Endometrial microvascular endothelial cells (primary cell): ENCODE measurements around the gene RRP1B. TPM values are rescaled to one million over a fixed set of nuclear protein-coding genes. Genes with fewer than 3 reads are reported as not detected.
"Not testable (repeated sequence)": the region's sequence is repeated elsewhere in the genome, so short reads cannot be mapped to it uniquely, and the experiment has no call there.

Experiments used
- in situ Hi-C: cut with HindIII; loops from 2 replicates; pipeline ENCODE4 v1.10.0; 2017; ENCODE audit warnings: low sequenced_read_pairs, low pct_unique_long_range_greater_than_20kb; ENCODE audit errors: inconsistent ontology term
- total RNA-seq: library from RNA; depleted of rRNA; stranded (reverse); fragments of >200 nt; gene quantifications from one replicate; pipeline ENCODE4 v1.2.3, GENCODE V29; 2015; ENCODE audit errors: inconsistent ontology term

Gene RRP1B
- total RNA-seq, 1 donor from 2014 or later = 43.7 TPM

DNA sequence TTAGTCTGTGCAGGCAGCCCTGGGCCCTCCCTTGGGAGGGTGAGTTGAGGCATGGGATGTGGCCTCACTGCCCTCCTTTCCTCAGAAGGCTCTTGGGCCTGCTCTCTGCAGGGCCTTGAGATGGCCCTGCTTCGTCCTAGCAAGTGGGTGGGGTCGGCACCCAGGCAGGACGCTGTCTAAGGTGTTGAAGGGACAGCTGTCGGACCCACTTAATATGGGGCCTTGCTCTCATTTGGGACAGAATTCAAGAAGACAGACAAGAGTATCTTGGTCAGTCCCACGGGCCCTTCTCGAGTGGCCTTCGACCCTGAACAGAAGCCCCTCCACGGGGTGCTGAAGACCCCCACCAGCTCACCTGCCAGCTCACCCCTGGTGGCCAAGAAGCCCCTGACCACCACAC, 33.6 kb downstream of the RRP1B start:
- in situ Hi-C loops = no loop called here

DNA sequence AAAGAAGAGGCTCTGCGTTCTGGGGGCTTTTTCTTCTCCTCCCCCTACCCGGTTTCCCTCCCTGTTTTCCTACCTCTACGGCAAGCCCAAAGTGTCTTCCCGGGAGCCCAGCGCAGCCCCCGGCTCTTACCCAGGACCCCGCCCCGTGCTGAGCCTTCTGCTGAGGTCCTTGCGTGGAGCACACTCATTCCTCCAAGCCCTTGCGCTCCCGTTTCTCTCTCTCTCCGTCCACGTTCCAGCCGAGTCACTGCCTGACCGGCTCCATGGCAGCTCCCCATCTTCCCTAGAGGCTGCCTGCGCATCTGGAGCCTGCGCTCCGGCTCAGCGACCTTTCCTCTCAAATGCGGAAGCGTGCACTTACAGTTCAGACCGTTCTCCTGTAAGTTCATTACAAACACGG, 34.6 kb downstream of the RRP1B start:
- in situ Hi-C loops = no loop called here

DNA sequence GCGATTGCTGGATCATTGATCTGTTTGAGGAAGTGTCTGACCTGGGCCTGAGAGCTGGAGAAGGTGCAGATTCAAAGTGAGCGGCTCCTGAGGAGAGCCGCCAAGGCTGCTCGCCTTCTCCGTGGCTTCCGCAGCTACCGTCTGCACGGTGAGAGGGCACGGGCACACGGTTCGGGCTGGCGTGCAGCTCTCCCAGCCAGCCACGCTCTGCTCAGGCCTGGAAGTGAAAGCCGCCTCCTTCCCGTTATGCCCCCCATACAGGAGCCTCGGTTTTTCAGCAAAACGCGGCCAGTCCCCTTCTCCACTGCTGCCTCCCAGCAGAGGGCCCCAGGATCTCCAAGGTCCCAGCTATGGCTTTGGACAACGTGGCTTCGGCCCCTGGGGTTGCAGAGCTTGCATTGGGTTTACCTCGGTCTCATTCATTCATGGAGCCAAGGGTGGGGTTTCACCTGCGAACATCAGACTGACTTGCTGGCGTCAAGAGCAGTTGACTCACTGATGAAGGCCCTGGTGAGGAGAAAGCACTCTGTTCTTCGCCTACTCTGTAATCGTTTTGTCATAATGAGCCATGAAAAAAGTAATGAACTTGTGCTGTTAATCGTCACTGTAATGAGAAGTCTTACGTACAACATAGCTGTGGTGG, 35.2 kb downstream of the RRP1B start:
- in situ Hi-C loops = no loop called here

DNA sequence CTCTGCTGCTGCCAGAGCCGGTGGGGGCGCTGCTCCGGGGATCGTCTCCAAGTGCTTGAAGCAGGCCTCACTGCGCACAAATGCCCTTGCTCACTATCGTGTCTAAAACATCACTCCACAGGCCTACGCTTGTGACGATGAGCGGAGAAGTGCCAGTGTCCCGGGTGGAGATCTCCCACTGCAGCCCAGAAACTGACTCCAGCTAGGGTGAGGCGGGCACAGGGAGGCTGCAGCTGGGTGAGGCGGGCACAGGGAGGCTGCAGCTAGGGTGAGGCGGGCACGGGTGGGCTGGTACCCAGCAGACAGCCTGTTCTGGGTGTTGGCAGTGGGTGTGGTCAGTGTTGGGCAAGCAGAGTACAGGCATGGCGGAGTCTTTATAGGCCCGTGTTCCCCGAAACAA, 36.9 kb downstream of the RRP1B start:
- in situ Hi-C loops = no loop called here

DNA sequence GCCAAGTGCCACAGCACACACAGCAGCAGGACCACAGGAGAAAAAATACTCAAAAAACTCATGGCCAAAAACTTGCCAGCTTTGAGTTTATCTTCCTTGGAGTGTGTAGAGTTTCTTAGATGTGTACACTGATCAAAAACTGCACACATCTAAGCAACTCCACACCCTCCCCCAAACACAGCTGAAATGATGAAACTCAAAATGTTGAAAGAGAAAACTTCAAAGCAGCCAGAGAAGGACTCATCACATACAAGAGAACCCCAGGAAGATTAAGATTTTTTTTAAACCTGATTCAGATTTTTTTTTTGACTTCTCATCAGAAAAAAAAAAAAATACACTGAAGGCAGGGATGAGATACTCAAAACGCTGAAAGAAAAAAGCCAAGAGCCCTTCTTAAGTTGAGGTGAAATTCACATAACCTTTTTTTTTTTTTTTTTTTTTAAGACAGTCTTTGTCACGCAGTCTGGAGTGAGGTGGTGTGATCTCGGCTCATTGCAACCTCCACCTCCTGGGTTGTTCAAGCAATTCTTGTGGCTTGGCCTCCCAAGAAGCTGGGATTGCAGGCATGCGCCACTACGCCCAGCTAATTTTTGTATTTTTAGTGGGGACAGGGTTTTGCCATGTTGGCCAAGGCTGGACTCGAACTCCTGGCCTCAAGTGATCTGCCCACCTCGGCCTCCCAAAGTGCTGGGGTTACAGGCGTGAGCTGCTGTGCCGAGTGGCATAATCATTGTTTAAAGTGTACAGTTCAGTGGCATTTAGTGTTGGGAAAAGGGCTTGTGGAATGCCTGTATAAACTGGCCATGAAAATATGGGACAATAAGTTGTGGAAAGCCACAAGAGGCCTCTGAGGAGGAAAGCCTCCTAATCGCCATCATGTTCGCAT, 38.6 kb downstream of the RRP1B start:
- in situ Hi-C loops = no loop called here

DNA sequence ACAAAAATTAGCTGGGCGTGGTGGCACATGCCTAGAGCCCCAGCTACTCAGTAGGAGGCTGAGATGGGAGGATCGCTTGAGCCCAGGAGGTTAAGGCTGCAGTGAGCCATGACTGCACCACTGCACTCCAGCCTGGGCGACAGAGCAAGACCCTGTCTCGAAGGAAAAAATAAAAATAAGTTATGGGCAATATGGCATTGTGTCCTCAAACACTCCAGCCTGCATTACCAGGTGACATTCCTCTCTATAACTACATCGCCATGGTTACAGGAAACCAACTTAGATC, 40.1 kb downstream of the RRP1B start:
- in situ Hi-C loops = not testable (repeated sequence)

DNA sequence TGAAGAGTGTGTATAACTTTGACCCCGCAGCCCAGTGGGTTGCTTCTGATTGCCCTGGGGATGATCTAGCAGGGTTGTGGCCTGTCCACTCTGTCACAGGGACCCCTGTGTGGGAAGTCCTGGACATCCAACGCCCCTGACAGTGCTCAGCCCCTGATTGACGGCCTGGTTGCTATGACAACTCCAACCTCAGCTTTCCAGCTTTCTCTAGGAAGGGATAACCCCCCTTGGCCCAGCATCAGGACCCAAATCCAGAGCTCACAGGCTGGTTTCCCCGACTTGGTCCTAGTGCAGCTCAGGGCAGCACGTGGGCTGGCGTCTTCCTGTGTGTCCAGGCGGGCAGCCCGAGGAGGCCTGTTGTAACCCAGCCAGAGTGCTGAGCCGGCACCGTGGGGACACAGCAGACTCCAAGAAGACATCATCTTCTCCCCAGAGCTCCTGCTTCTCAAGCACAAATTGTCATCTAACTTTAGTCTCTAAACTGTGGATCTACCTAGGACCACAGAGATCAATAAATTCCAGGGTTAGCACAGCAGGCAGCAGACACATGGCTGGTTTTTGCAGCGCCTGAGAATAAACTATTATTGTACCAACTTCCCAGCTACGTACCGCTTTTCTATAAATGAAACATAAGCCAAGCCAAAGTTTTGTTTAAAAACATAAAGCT, 40.7 kb downstream of the RRP1B start:
- in situ Hi-C loops = no loop called here

DNA sequence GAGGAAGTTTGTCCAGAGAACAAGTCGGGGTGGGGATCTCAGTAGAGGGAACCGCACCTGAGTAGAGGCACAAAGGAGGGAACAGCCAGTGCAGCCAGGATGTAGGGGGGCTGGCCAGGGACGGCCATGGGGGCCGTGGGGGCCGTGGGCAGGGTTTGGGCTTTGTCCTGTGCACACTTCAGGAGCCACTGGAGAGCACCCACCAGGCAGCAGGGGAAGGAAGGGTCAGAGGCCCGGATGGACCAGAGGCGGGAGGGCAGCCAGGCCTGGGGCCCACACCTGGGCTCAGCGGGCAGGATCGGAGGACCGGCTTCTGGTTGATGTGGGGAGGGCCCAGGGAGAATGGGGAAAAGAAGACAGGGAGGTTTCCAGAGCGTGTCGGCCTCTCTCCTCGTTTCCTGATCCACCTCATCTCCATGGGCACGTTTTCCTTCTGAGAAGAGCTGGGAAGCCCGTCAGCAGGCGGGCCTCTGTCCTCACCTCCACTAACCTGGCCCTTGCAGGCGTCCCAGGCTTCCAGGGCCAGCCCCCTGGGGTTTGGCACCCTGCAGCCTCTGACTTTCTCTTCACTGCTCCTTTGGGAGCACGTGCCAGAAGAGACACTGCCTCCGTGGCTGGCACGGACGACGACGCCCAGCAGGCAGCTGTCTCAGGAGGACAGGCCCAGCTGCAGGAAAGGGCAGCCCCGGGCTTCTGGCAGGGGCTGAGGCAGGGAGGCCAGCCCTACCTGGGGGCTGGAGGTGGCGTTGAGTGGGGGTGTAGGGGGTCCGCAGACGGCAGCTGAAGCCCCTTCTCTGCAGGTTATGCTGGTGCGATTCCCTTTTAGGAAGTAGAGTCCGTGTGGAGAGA, 42.8 kb downstream of the RRP1B start:
- in situ Hi-C loops = no loop called here

DNA sequence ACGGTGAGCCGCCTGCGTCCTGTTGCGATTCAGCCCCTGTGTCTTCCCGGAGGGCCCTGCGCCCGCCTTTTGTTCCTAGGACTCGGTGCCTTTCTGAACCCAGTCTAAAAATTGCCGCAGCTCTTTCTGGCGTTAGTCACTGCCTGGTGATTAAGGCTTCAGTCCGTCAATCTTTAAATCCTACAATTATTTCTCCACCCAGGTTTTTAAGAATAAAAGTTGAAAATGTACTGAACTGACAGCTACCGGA, 43.4 kb downstream of the RRP1B start:
- in situ Hi-C loops = no loop called here

DNA sequence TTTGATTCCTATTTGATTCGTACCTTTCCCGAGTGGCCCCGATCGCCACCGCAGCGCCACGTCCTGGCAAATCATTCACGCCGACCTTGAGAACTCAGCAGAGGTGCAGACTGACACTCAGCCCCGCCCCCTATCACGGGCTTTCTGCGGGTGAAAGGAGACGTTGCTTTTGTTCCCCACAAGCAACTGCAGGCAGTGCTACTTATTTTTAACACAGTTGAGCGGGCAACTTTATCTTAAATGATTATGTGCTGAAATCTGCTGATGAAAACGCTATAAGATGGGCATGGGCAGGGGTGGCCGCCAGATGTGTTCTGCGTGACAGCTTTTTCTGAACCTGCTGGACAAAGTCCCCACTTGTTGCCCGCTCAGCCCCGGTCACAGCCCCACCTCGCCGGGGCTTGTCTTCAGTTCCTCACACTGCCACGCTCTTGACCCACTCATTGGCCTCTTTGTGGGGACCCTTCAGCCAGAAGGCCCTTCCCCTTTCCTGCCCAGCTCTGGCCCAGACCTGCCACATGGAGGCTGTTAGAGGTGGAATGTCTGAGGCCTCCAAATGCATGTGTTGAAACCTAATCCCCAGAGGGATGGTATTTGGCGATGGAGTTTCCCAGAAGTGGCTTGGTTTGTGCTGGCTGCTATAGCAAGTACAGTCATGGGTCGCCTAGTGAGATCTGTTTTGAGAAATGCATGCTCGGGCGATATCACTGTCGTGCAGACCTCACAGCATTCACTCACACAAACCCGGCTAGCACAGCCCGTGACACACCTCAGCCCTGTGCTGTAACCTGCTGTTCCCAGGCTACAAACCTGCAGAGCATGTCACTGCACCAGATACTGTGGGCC, 43.9 kb downstream of the RRP1B start:
- in situ Hi-C loops = no loop called here

DNA sequence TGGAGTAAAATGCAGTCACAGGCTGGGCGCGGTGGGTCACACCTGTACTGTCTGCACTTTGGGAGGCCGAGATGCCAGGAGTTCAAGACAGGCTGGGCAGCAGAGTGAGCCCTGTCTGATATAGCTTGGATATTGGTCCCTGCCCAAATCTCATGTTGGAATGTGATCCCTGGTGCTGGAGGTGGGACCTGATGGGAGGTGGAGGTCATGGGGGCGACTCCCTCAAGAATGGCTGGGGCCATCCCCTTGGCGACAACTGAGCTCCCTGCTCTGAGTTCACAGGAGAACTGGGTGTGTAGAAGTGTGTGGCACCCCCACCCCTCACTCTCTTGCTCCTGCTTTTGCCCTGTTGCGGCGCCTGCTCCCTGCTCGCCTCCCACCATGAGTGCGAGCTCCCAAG, 48.1 kb downstream of the RRP1B start:
- in situ Hi-C loops = no loop called here

DNA sequence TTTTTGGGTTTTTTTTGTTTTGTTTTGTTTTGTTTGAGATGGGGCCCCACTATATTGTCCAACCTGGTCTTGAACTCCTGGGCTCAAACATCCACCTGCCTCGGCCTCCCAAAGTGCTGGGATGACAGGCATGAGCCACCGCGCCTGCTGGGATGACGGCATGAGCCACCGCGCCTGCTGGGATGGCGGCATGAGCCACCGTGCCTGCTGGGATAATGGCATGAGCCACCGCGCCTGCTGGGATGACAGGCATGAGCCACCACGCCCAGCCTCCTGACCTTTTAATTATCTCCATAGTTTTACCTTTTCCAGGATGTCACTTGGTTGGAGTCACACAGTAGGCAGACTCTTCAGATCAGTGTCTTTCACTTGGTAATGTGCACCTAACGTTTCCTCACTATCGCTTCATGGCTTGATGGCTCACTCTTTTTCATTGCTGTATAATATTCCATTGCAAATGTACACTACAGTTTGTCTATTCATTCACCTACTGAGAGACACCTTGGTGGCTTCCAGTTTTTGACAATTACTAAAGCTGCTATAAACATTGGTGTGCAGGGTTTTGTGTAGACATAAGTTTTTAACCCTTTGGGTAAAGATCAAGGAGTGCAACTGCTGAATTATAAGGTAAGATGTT, 49.5 kb downstream of the RRP1B start:
- in situ Hi-C loops = no loop called here

DNA sequence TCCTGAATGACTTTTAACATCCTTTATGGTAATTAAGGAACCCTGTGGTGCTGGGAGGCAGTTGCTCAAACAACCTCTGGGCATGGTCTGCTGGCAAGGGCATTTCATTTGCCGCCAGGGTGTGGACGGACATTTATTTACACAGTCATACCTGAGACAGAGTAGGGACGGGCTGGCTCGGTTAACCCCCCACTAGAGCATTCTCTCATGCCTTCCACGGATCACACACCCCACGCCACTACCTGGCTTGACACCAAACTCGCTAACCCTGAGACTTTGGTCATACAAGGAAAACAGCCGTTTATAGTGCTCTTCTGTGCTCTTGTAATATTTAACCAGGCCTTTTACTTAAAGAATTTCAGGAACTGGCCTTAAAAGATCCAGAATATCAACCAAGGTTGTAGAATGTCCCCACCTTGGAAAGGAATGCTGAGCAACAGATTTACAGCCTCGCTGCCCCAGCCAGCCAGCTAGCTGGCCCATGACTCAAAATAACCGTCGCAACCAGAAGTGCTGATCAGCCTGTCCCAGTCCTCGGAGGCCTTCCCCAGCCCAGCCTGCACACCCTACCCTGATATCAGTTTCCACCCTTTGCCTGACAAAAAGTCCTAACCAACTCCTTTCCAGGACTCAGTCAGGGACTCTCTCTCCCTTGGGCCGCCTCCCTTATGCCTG, 53.0 kb downstream of the RRP1B start:
- in situ Hi-C loops = no loop called here

DNA sequence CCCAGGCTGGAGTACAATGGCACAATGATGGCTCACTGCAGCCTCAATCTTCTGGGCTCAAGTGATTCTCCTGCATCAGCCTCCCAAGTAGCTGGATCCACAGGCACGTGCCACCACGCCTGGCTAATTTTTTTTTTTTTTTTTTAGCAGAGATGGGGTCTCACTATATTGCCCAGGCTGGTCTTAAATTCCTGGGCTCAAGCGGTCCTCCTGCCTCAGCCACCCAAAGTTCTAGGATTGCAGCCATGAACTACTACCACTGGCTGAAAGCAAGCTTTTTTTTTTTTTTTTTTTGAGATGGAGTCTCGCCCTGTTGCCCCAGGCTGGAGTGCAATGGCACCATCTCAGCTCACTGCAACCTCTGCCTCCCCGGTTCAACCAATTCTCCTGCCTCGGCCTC, 53.8 kb downstream of the RRP1B start:
- in situ Hi-C loops = not testable (repeated sequence)

DNA sequence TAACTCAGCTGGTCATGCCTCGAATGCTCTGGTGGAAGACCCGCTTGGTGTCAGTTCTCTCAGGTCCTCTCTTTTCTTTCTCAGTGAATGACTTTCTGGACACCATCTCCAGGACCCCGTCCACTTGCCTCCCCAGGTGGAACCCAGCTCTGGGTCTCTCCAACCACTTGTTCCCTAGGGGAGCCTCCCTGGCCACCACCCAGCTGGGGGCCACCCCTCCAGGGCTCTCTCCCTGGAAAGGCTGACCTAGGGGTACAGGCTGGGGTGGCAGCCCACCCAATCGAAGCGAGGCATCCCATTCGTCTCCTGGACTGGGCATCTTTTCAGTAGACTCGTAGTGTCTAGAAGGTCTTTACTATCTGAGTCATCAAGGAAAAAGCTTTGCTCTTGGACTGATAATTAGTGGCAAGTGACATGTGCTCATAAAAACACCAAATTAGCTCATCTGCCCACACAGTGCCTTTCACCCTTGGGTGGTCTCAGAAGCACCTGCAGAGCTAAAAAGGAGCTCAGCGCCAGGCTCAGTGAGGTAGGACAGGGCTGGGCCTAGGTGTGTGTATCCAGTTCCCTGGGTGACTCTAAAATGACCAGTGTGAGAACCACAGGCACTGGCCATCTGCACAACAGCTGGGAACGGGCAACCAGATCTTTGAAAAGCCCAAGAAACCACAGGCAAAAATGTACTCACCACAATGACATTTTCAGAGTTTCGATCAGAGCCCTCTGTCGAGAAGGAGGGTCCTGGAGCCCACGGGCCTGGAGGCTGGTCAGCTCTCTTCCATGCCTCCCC, 57.2 kb downstream of the RRP1B start:
- in situ Hi-C loops = no loop called here

DNA sequence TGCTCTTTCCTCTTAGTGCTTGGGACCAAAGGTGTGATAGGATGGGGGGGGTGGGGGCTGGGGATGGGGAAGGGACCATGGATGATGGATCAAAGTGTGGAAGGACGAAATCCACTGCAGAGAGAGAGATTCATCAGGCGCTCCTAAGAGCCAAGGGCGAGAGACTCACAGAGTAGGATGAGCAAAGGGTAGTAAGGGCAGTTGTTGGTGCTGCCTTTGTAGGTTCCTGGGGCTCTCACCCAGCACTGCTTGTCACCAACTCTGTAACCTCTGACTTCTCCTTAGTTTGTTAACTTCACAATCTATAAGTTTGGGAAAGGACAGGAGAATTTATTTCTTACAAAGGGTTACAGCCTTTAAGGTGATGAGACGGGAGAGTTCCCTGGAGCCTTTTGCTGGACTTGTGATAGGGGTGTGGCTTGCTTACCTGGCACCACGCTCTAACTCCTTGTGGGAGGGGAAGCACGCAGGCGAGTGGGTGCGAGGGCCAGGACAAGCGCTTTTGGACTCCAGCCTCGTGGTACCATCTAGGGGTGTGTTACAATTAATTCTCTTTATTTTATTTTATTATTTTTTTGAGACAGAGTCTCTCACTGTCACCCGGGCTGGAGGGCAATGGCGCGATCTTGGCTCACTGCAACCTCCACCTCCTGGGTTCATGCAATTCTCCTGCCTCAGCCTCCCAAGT, 58.0 kb downstream of the RRP1B start:
- in situ Hi-C loops = no loop called here
